ENCODE results near the gene DGKA. TPM values are rescaled to one million over a fixed set of nuclear protein-coding genes. Genes with fewer than 3 reads are reported as not detected.
"Not testable (repeated sequence)": the region's sequence is repeated elsewhere in the genome, so short reads cannot be mapped to it uniquely, and the experiment has no call there.

Gene DGKA
- total and polyA plus RNA-seq, 8 donors, result 30.6 to 47.6 (median 37.8) TPM

- TF ChIP-seq, protein P1, sequence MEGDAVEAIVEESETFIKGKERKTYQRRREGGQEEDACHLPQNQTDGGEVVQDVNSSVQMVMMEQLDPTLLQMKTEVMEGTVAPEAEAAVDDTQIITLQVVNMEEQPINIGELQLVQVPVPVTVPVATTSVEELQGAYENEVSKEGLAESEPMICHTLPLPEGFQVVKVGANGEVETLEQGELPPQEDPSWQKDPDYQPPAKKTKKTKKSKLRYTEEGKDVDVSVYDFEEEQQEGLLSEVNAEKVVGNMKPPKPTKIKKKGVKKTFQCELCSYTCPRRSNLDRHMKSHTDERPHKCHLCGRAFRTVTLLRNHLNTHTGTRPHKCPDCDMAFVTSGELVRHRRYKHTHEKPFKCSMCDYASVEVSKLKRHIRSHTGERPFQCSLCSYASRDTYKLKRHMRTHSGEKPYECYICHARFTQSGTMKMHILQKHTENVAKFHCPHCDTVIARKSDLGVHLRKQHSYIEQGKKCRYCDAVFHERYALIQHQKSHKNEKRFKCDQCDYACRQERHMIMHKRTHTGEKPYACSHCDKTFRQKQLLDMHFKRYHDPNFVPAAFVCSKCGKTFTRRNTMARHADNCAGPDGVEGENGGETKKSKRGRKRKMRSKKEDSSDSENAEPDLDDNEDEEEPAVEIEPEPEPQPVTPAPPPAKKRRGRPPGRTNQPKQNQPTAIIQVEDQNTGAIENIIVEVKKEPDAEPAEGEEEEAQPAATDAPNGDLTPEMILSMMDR (IDR thresholded peaks at IDR 0.05), result no peak
- DNase-seq (no peak), ATAC-seq (no peak)
- H3K27ac ChIP-seq, result no peak overlapping the region
- peaks cover 0 to 37% of the 10 kb centered on the region in 2 donors for H3K4me1 ChIP-seq
- peaks cover 0 to 87% of the 10 kb centered on the region in 2 donors for H3K36me3 ChIP-seq
- H3K27me3 ChIP-seq, result no peaks in the 10 kb centered on the region
- no peak overlapping the region for H3K4me3 ChIP-seq
- intact Hi-C loops (cut with DNase I), result no loop called here
- H3K9me3 ChIP-seq, result no peaks in the 10 kb centered on the region
Measured at GRCh38 chr12:55985341-55985740, 54.4 kb downstream of the DGKA start.

DNA sequence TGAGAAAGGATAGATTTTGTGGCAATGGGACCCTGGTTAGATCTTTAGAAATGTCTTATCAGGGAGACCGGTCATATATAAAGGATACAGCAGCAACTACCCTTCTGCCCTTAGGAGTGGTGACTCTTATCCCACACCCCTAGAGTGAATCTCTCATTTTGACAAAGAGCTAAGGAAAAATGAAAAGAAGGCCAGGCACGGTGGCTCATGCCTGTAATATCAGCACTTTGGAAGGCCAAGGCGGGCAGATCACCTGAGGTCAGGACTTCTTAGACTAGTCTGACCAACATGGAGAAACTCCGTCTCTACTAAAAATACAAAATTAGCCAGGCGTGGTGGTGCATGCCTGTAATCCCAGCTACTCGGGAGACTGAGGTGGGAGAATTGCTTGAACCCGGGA lies 55.0 kb downstream of the DGKA start:
- Histone ChIP-seq H3K4me1 (peaks cover 0 to 37% of the 10 kb centered on the region in 2 donors), H3K36me3 (peaks cover 0 to 87% of the 10 kb centered on the region in 2 donors)
- H3K9me3 ChIP-seq; DNase-seq; H3K4me3 ChIP-seq; H3K27ac ChIP-seq; intact Hi-C loops (cut with DNase I); ATAC-seq; H3K27me3 ChIP-seq: not testable (repeated sequence)

DNA sequence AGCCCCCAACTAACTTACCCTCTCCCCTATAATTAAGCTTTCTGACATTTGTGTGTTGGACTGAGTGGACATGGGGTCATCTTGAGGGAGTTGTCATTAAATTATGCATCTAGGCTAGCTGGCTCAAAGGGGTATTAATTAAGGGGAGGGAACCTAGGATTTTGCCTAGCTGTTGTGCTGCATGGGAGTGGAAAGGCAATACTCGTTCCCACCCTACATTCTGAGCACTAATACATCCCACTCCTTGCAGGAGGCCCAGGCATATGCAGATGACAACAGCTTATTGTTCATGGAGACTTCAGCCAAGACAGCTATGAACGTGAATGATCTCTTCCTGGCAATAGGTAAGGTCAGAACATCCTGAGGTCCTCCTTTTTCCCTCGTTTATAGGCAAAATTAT lies 60.1 kb downstream of the DGKA start:
- TF ChIP-seq, protein P1 (IDR thresholded peaks at IDR 0.05), result no peak
- no peaks in the 10 kb centered on the region for H3K9me3 ChIP-seq
- ATAC-seq (no peak), DNase-seq (no peak)
- peaks cover 0 to 4% of the 10 kb centered on the region in 2 donors for H3K4me1 ChIP-seq
- intact Hi-C loops (cut with DNase I), result loop anchor here in 1 of 2 donors (5.0 kb wide), 1 partner anchor 46 kb away; no protein-coding TSS in a partner anchor
- peaks cover 0 to 93% of the 10 kb centered on the region in 2 donors for H3K36me3 ChIP-seq
- no peaks in the 10 kb centered on the region for H3K27me3 ChIP-seq
- H3K4me3 ChIP-seq, result no peak overlapping the region
- H3K27ac ChIP-seq, result no peak overlapping the region

DNA sequence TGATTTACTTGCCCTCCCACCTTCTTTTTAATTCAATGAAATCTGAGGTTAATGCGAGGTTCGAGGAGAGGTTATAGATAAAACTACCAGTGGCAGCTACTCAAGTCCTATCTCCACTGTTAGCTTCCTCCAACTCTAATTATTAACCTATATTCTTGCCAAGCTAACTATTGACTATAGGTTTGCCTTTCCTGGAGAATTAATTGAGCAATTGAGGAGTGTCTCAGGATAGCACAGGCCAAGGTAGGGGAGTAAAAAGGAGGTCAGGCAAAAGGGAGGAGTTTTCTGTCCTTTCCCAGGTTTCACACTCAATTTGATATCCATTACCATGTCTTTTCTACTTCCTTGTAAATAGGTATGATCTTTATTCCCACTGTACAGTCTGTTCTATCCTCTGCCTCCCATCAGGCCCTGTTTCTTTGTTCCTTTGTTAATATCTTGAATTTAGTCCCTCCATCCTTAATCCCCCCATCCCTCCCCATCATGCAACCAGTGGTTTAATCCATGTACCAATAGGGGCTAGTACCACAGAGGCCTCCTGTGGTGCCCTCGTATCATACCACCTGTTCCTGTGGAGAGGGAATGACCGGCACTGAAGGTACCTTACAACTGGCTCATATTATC lies 62.4 kb downstream of the DGKA start:
- no peaks in the 10 kb centered on the region for H3K9me3 ChIP-seq
- H3K27me3 ChIP-seq, result no peaks in the 10 kb centered on the region
- H3K36me3 ChIP-seq, result peaks cover 0 to 71% of the 10 kb centered on the region in 2 donors
- TF ChIP-seq, protein P1 (IDR thresholded peaks at IDR 0.05), result no peak
- H3K4me3 ChIP-seq, result no peak overlapping the region
- DNase-seq, result no peak
- ATAC-seq, result no peak
- no peak overlapping the region for H3K27ac ChIP-seq
- intact Hi-C loops (cut with DNase I), result loop anchor here in 1 of 2 donors (5.0 kb wide), 1 partner anchor 44 kb away; no protein-coding TSS in a partner anchor
- peaks cover 3 to 21% of the 10 kb centered on the region in 2 donors for H3K4me1 ChIP-seq

DNA sequence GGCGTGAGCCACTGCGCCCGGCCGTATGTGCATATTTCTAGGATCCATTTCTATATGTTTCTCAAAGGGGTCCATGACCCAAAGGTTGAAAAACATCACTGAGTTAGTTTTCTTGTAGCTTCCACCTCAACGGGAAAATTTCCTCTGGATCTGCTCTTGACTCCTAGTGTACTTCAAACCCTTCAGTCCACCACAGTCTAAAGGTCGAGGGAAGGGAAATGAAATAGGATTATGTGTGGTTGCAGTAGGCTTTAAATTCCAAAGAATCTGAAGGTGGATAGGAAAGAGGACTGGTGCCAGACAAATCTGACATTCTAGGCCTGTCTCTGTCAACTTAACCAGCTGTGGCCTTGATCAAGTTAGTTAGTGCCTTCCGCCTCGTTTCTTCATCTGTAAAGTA lies 64.4 kb downstream of the DGKA start:
- Histone ChIP-seq H3K36me3 (peaks cover 0 to 56% of the 10 kb centered on the region in 2 donors), H3K27ac (no peak overlapping the region), H3K9me3 (no peaks in the 10 kb centered on the region), H3K27me3 (no peaks in the 10 kb centered on the region), H3K4me1 (peaks cover 3 to 26% of the 10 kb centered on the region in 2 donors), H3K4me3 (no peak overlapping the region)
- TF ChIP-seq, protein P1 (IDR thresholded peaks at IDR 0.05), result no peak
- ATAC-seq (no peak), DNase-seq (no peak)
- intact Hi-C loops (cut with DNase I), result no loop called here
